Smooth muscle cell (in vitro differentiated cells): ENCODE data around the gene IRF2BPL. TPM values are rescaled to one million over a fixed set of nuclear protein-coding genes. Genes with fewer than 3 reads are reported as not detected.
A peak's percentile ranks its signal among the peaks of the same experiment; 100 is the strongest.

Experiments
- DNase-seq: peaks from one replicate; lab custom pipeline; 2025; ENCODE audit not compliant: unreplicated experiment; lab: John Stamatoyannopoulos, UW
- H2AFZ ChIP-seq: fragments of 200-600 bp; sonication (generic); 2 replicates; pipeline ENCODE4 v1.6.0; 2016; ENCODE audit warnings: antibody characterized with exemption, low read depth, mild to moderate bottlenecking
- H3F3A ChIP-seq: fragments of 200-600 bp; sonication (generic); 2 replicates; pipeline ENCODE4 v1.6.0; 2017; ENCODE audit warnings: antibody characterized with exemption, low read depth
- H3K27ac ChIP-seq: fragments of 200-600 bp; sonication (generic); 2 replicates; pipeline ENCODE4 v1.5.1; 2016; ENCODE audit warnings: low read depth, mild to moderate bottlenecking
- H3K27me3 ChIP-seq: fragments of 200-600 bp; sonication (generic); 2 replicates; pipeline ENCODE4 v1.6.1; 2016; ENCODE audit warnings: low read depth, mild to moderate bottlenecking
- H3K36me3 ChIP-seq: fragments of 200-600 bp; sonication (generic); 2 replicates; pipeline ENCODE4 v1.5.1; 2016; ENCODE audit warnings: low read depth
- H3K4me1 ChIP-seq: fragments of 200-600 bp; sonication (generic); 2 replicates; pipeline ENCODE4 v1.5.1; 2016; ENCODE audit warnings: low read depth
- H3K4me2 ChIP-seq: fragments of 200-600 bp; sonication (generic); 2 replicates; pipeline ENCODE4 v1.6.0; 2016; ENCODE audit warnings: mild to moderate bottlenecking
- H3K4me3 ChIP-seq: fragments of 200-600 bp; sonication (generic); 2 replicates; pipeline ENCODE4 v1.5.1; 2016; ENCODE audit warnings: mild to moderate bottlenecking
- H3K79me2 ChIP-seq: fragments of 200-600 bp; sonication (generic); 2 replicates; pipeline ENCODE4 v1.6.0; 2016; ENCODE audit warnings: low read depth, mild to moderate bottlenecking
- H3K9ac ChIP-seq: fragments of 200-600 bp; sonication (generic); 2 replicates; pipeline ENCODE4 v1.6.0; 2016; ENCODE audit warnings: low read depth
- H3K9me3 ChIP-seq: fragments of 200-600 bp; sonication (generic); replicated peaks from 2 replicates; pipeline ENCODE4 v1.5.1; 2016; ENCODE audit warnings: low read depth
- H4K20me1 ChIP-seq: fragments of 200-600 bp; sonication (generic); 2 replicates; pipeline ENCODE4 v1.6.0; 2016; ENCODE audit warnings: low read depth
- CTCF ChIP-seq: fragments of 200-600 bp; sonication (generic); IDR thresholded peaks from 2 replicates; pipeline ENCODE4 v1.5.1; 2017; ENCODE audit warnings: borderline replicate concordance, mild to moderate bottlenecking, antibody characterized with exemption; ENCODE audit not compliant: insufficient read depth, poor library complexity, severe bottlenecking
- WGBS: methylation state at CpG from one replicate; pipeline ENCODE4 v1.1.7; 2016; ENCODE audit warnings: low lambda C conversion rate; 5-methylcytosine and 5-hydroxymethylcytosine counted together
- polyA plus RNA-seq: library from polyadenylated mRNA; unstranded; fragments of >200 nt; fragmentation: Nextera tagmentation; extraction: Ambion mirVana; gene quantifications from 2 replicates; pipeline ENCODE4 v1.2.1, GENCODE V29; 2016
- total RNA-seq: library from RNA; depleted of rRNA; stranded (reverse); fragments of >200 nt; gene quantifications from 2 replicates; pipeline ENCODE4 v1.2.3, GENCODE V29; 2014

The IRF2BPL gene
- total and polyA plus RNA-seq, 2 experiments from 2014 or later, result 33.9 to 66.3 TPM

GRCh38 chr14:76993752-76994151 lies 34.8 kb downstream of the IRF2BPL start:
- Histone ChIP-seq H3K4me1 (peaks cover 9% of the 10 kb centered on the region), H3F3A (no peaks in the 10 kb centered on the region), H2AFZ (no peak overlapping the region), H3K9ac (no peak overlapping the region), H3K4me2 (no peak overlapping the region), H3K4me3 (no peak overlapping the region), H3K79me2 (no peaks in the 10 kb centered on the region), H3K36me3 (no peaks in the 10 kb centered on the region), H3K9me3 (no peaks in the 10 kb centered on the region), H3K27me3 (no peaks in the 10 kb centered on the region), H4K20me1 (no peaks in the 10 kb centered on the region), H3K27ac (no peak overlapping the region)
- 66% methylated on average over 6 of the region's 6 CpGs for WGBS
- no peak for DNase-seq
- no peak for TF ChIP-seq CTCF

- Histone ChIP-seq H3K9ac (no peak overlapping the region), H3F3A (peaks cover 6% of the 10 kb centered on the region), H3K27me3 (no peaks in the 10 kb centered on the region), H3K9me3 (no peaks in the 10 kb centered on the region), H4K20me1 (no peaks in the 10 kb centered on the region), H3K4me2 (no peak overlapping the region), H3K4me3 (no peak overlapping the region), H3K36me3 (no peaks in the 10 kb centered on the region), H3K4me1 (peaks cover 8% of the 10 kb centered on the region), H2AFZ (no peak overlapping the region), H3K79me2 (no peaks in the 10 kb centered on the region), H3K27ac (no peak overlapping the region)
- no peak for TF ChIP-seq CTCF
- no peak for DNase-seq
These were observed 38.4 kb downstream of the IRF2BPL start for GRCh38 chr14:76990084-76990483.

DNA sequence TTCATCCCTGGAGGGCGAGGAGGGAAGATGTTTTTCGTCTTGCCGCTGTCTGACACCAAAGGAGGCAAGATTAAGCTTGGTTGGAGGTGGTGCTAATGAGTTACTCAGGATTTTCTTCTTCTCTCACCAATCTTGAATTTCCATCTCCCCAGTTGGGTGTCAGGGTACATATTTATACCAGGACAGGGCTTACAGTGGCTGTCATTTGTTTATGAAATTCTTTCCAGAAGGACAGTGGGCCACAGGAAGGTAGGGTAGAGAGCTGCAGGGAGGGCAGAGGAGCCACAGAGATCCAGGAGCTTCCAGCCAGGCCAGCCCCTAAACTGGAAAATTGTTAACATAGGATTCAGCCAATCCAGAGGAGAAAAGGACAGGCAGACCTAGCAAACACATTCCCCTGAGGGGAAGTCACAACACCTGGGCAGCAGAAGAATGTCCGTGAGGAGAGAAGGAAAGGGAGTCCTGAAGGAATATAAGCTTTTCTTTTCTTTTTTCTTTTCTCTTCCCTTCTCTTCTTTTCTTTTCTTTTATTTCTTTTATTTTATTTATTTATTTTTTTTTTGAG lies 40.5 kb downstream of the IRF2BPL start:
- no peaks in the 10 kb centered on the region for H4K20me1 ChIP-seq
- no peaks in the 10 kb centered on the region for H3K27me3 ChIP-seq
- no peak overlapping the region for H3K4me3 ChIP-seq
- H3K4me2 ChIP-seq, result no peak overlapping the region
- no peaks in the 10 kb centered on the region for H3K36me3 ChIP-seq
- no peak overlapping the region for H3K27ac ChIP-seq
- H3F3A ChIP-seq, result peaks cover 6% of the 10 kb centered on the region
- H3K4me1 ChIP-seq, result peaks cover 17% of the 10 kb centered on the region
- DNase-seq, result no peak
- H3K9ac ChIP-seq, result no peak overlapping the region
- peak overlapping the region; percentile 35 for H2AFZ ChIP-seq
- 45% methylated on average over 4 of the region's 4 CpGs for WGBS
- no peaks in the 10 kb centered on the region for H3K79me2 ChIP-seq
- H3K9me3 ChIP-seq, result no peaks in the 10 kb centered on the region
- TF ChIP-seq CTCF, result no peak

DNA sequence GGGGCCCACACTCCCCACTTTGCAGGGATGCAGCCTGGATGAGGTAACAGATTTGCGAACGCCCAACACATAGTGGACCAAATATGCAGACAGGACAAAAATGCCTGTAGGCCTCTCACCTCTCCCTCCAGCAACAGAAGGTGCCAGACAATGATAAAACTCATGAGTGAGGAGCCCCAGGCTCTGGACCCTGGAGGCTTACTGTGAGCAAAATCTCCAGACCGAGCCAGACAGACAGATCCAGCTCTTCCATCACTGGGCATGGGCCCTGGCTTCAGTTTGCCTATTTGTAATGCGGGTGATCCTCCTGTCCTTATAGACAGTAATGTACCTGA lies 42.3 kb downstream of the IRF2BPL start:
- H3K27me3 ChIP-seq, result no peaks in the 10 kb centered on the region
- peak overlapping the region; percentile 60 for H2AFZ ChIP-seq
- no peaks in the 10 kb centered on the region for H4K20me1 ChIP-seq
- H3K9ac ChIP-seq, result no peak overlapping the region
- peaks cover 17% of the 10 kb centered on the region for H3K4me1 ChIP-seq
- no peak for DNase-seq
- H3F3A ChIP-seq, result peaks cover 6% of the 10 kb centered on the region
- no peak for TF ChIP-seq CTCF
- no peaks in the 10 kb centered on the region for H3K79me2 ChIP-seq
- 71% methylated on average over 4 of the region's 4 CpGs for WGBS
- H3K4me2 ChIP-seq, result peak overlapping the region; percentile 31
- H3K27ac ChIP-seq, result peak overlapping the region; percentile 79
- no peaks in the 10 kb centered on the region for H3K36me3 ChIP-seq
- H3K9me3 ChIP-seq, result no peaks in the 10 kb centered on the region
- no peak overlapping the region for H3K4me3 ChIP-seq
